Activated CD4-positive, alpha-beta T cell treated with anti-CD3 and anti-CD28 coated beads, Interleukin-2, amount 10 ng/mL, durations not matched to agents 24 days and 14 days (primary cell): ENCODE measurements around the gene LMOD2. TPM values are rescaled to one million over a fixed set of nuclear protein-coding genes. Genes with fewer than 3 reads are reported as not detected.

ENCODE experiments used
- DNase-seq: peaks from one replicate; pipeline ENCODE4 v3.0.0; 2022
- H3K27ac Mint-ChIP-seq: one replicate; pipeline ENCODE4 v1.8.0; 2022; ENCODE audit warnings: mild to moderate bottlenecking, mixed read lengths
- H3K27me3 Mint-ChIP-seq: one replicate; pipeline ENCODE4 v1.8.0; 2022; ENCODE audit warnings: mixed read lengths
- H3K36me3 Mint-ChIP-seq: one replicate; pipeline ENCODE4 v1.8.0; 2022; ENCODE audit warnings: low read depth, mild to moderate bottlenecking, mixed read lengths
- H3K4me1 Mint-ChIP-seq: one replicate; pipeline ENCODE4 v1.8.0; 2021; ENCODE audit warnings: mixed read lengths
- H3K4me3 Mint-ChIP-seq: one replicate; pipeline ENCODE4 v1.8.0; 2022; ENCODE audit warnings: mild to moderate bottlenecking, moderate library complexity, mixed read lengths
- H3K9me3 Mint-ChIP-seq: one replicate; pipeline ENCODE4 v1.8.0; 2021; ENCODE audit warnings: mixed read lengths
- intact Hi-C: fragments of 100-400 bp; cut with micrococcal nuclease; formaldehyde crosslinking; loops from one replicate; pipeline ENCODE4 v1.15.1; 2023
- total RNA-seq: library from RNA; stranded (reverse); gene quantifications from 2 replicates; pipeline ENCODE4 v1.2.3, GENCODE V29; 2022

Gene LMOD2
- total RNA-seq, 1 donor from 2014 or later: not detected

GRCh38 chr7:123669485-123669884 lies 13.8 kb downstream of the LMOD2 start:
- no peak for DNase-seq
- Mint-ChIP-seq H3K4me3 (no peak overlapping the region), H3K27ac (no peak overlapping the region), H3K4me1 (no peaks in the 10 kb centered on the region), H3K27me3 (no peaks in the 10 kb centered on the region), H3K9me3 (no peaks in the 10 kb centered on the region), H3K36me3 (no peaks in the 10 kb centered on the region)
- intact Hi-C loops: no loop called here

- intact Hi-C loops: no loop called here
- no peaks in the 10 kb centered on the region for H3K4me1 Mint-ChIP-seq
- no peaks in the 10 kb centered on the region for H3K27me3 Mint-ChIP-seq
- no peaks in the 10 kb centered on the region for H3K36me3 Mint-ChIP-seq
- no peak for DNase-seq
- no peak overlapping the region for H3K4me3 Mint-ChIP-seq
- H3K27ac Mint-ChIP-seq: no peak overlapping the region
- H3K9me3 Mint-ChIP-seq: no peaks in the 10 kb centered on the region
Measured at GRCh38 chr7:123673137-123673732, 17.6 kb downstream of the LMOD2 start.

GRCh38 chr7:123673752-123674398 lies 18.2 kb downstream of the LMOD2 start:
- Mint-ChIP-seq H3K9me3 (no peaks in the 10 kb centered on the region), H3K4me1 (no peaks in the 10 kb centered on the region), H3K27ac (no peak overlapping the region), H3K27me3 (no peaks in the 10 kb centered on the region), H3K4me3 (no peak overlapping the region), H3K36me3 (no peaks in the 10 kb centered on the region)
- intact Hi-C loops: no loop called here
- DNase-seq: no peak

GRCh38 chr7:123674399-123675180 lies 18.9 kb downstream of the LMOD2 start:
- no peak overlapping the region for H3K4me3 Mint-ChIP-seq
- no peaks in the 10 kb centered on the region for H3K4me1 Mint-ChIP-seq
- H3K27ac Mint-ChIP-seq: no peak overlapping the region
- no peaks in the 10 kb centered on the region for H3K9me3 Mint-ChIP-seq
- no peak for DNase-seq
- no peaks in the 10 kb centered on the region for H3K27me3 Mint-ChIP-seq
- intact Hi-C loops: no loop called here
- no peaks in the 10 kb centered on the region for H3K36me3 Mint-ChIP-seq

DNA sequence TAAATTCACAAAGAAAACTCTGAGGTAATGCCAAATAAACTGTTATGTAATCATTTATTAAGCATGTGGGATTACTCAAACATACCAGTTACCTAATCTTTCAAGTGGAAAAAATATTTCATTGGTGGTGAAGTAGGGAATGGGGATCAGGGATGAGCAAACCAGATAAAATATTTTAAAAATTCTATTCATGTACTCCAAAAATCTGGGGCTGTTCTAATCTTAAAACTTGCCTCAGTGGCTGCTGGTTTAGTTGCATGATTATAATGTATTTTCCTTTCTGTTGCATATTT lies 19.5 kb downstream of the LMOD2 start:
- Mint-ChIP-seq H3K27ac (no peak overlapping the region), H3K4me3 (no peak overlapping the region), H3K36me3 (no peaks in the 10 kb centered on the region), H3K4me1 (no peaks in the 10 kb centered on the region), H3K27me3 (no peaks in the 10 kb centered on the region), H3K9me3 (no peaks in the 10 kb centered on the region)
- intact Hi-C loops: no loop called here
- no peak for DNase-seq

GRCh38 chr7:123677061-123677715 lies 21.5 kb downstream of the LMOD2 start:
- intact Hi-C loops: no loop called here

DNA sequence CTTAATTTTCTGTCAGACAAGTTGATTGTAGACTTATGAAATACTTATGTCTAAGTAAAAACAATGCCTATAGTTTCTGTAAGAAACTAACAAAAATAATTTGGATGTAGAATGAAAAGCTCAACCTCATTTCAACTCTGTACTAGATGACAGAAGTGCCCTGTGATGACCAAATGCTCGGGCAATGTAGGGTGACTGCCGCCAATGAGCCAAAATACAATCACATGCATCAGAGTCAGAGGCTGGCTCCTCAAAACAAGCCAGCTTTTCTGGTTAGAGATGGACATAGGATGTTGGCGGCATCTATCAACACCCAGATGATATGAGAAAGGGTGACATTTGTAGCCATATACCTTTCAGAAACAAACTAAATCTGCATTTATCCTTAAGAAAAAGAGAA lies 23.9 kb downstream of the LMOD2 start:
- Mint-ChIP-seq H3K27me3 (no peaks in the 10 kb centered on the region), H3K36me3 (peaks cover 4% of the 10 kb centered on the region), H3K4me3 (no peak overlapping the region), H3K4me1 (no peaks in the 10 kb centered on the region), H3K27ac (no peak overlapping the region), H3K9me3 (no peaks in the 10 kb centered on the region)
- intact Hi-C loops: no loop called here
- DNase-seq: no peak

More at GRCh38 chr7:123677061-123677715, 21.5 kb downstream of the LMOD2 start:
- no peaks in the 10 kb centered on the region for H3K9me3 Mint-ChIP-seq
- H3K4me1 Mint-ChIP-seq: no peaks in the 10 kb centered on the region
- H3K4me3 Mint-ChIP-seq: no peak overlapping the region
- H3K27ac Mint-ChIP-seq: no peak overlapping the region
- no peaks in the 10 kb centered on the region for H3K36me3 Mint-ChIP-seq
- no peak for DNase-seq
- H3K27me3 Mint-ChIP-seq: no peaks in the 10 kb centered on the region

- Mint-ChIP-seq H3K4me1 (no peaks in the 10 kb centered on the region), H3K4me3 (no peak overlapping the region), H3K27ac (no peak overlapping the region), H3K27me3 (no peaks in the 10 kb centered on the region), H3K9me3 (no peaks in the 10 kb centered on the region), H3K36me3 (peaks cover 4% of the 10 kb centered on the region)
- intact Hi-C loops: no loop called here
- DNase-seq: no peak
Measured at GRCh38 chr7:123680580-123680979, 24.9 kb downstream of the LMOD2 start.

GRCh38 chr7:123681561-123681960 lies 25.9 kb downstream of the LMOD2 start:
- peaks cover 5% of the 10 kb centered on the region for H3K36me3 Mint-ChIP-seq
- H3K27ac Mint-ChIP-seq: no peak overlapping the region
- H3K9me3 Mint-ChIP-seq: no peaks in the 10 kb centered on the region
- no peaks in the 10 kb centered on the region for H3K4me1 Mint-ChIP-seq
- DNase-seq: no peak
- no peak overlapping the region for H3K4me3 Mint-ChIP-seq
- intact Hi-C loops: no loop called here
- H3K27me3 Mint-ChIP-seq: no peaks in the 10 kb centered on the region

DNA sequence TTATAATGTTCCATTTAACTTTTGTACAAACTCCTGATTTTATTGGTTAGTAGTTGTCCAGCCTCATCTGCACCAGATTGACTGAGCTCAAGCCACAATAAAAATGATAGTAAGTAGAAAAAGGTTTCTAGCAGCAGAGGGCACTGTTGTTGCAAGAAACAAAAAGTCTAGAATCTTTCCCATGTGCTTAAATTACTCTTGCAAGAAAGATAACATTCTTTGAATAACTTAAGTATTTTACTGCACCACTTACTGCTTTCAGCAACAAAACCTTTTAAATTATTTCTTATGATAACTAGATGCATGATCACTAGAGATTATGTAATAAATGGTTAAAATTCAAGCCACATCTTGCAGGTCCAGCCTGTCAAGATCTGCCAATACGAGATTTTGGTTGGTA lies 27.0 kb downstream of the LMOD2 start:
- Mint-ChIP-seq H3K27me3 (no peaks in the 10 kb centered on the region), H3K9me3 (no peaks in the 10 kb centered on the region), H3K36me3 (peaks cover 5% of the 10 kb centered on the region), H3K4me1 (no peaks in the 10 kb centered on the region), H3K4me3 (no peak overlapping the region), H3K27ac (no peak overlapping the region)
- DNase-seq: peak; percentile 78
- intact Hi-C loops: loop anchor here (1.0 to 2.0 kb wide), 3 partner anchors 18 to 183 kb away; no protein-coding TSS in a partner anchor

- intact Hi-C loops: no loop called here
- DNase-seq: no peak
- no peaks in the 10 kb centered on the region for H3K9me3 Mint-ChIP-seq
- H3K4me3 Mint-ChIP-seq: no peak overlapping the region
- peaks cover 17% of the 10 kb centered on the region for H3K36me3 Mint-ChIP-seq
- H3K27ac Mint-ChIP-seq: peak overlapping the region; percentile 5
- H3K4me1 Mint-ChIP-seq: no peaks in the 10 kb centered on the region
- H3K27me3 Mint-ChIP-seq: no peaks in the 10 kb centered on the region
Measured at GRCh38 chr7:123687161-123687560, 31.5 kb downstream of the LMOD2 start.

DNA sequence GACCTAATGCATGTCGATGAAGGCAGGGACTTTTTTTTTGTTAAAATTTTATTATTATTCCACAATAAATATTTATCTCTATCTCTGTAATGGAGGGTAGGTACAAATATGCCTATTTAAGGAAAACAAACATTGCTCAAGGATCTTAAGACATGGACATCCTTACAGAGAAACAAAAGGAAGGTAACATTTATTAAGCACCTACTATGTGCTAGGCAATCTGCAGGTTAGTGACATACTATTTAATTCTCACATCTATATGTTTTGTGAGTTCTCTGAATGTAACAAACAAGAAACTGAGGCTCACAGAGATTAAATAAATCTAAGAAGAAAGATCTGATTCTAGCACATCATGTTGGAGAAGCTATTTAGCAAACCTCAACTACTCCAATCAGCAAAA lies 32.1 kb downstream of the LMOD2 start:
- Mint-ChIP-seq H3K9me3 (no peaks in the 10 kb centered on the region), H3K4me1 (no peaks in the 10 kb centered on the region), H3K4me3 (no peak overlapping the region), H3K27me3 (no peaks in the 10 kb centered on the region), H3K36me3 (peaks cover 23% of the 10 kb centered on the region), H3K27ac (no peak overlapping the region)
- intact Hi-C loops: no loop called here
- DNase-seq: no peak

DNA sequence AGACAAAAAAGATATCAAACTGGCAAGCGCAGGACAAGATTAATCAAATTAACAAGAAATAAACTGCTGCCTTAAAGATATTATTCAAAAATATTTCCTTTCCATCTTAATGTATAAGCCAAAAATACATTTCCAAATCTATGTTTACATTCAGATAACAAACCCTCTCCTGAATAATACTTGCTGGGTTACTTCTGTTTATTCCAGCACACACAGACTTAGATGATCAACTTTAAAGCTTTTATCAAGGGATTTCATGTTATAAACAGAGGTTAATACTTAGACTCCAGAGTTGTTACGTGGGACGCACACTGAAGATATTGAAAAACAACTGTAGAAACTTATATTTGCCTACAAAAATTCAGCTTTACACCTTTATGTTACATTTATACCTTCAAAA lies 33.6 kb downstream of the LMOD2 start:
- Mint-ChIP-seq H3K27ac (no peak overlapping the region), H3K27me3 (no peaks in the 10 kb centered on the region), H3K36me3 (peaks cover 21% of the 10 kb centered on the region)

GRCh38 chr7:123690550-123690949 lies 34.9 kb downstream of the LMOD2 start:
- intact Hi-C loops: no loop called here
- Mint-ChIP-seq H3K27me3 (no peaks in the 10 kb centered on the region), H3K9me3 (no peaks in the 10 kb centered on the region), H3K27ac (no peak overlapping the region), H3K36me3 (peaks cover 22% of the 10 kb centered on the region), H3K4me1 (no peaks in the 10 kb centered on the region), H3K4me3 (no peak overlapping the region)
- DNase-seq: no peak

More for the DNA sequence above, 33.6 kb downstream of the LMOD2 start:
- no peak overlapping the region for H3K4me3 Mint-ChIP-seq
- no peaks in the 10 kb centered on the region for H3K4me1 Mint-ChIP-seq
- no peak for DNase-seq
- intact Hi-C loops: no loop called here
- H3K9me3 Mint-ChIP-seq: no peaks in the 10 kb centered on the region
